Measurements from ENCODE around the gene MTR. TPM values are rescaled to one million over a fixed set of nuclear protein-coding genes. Genes with fewer than 3 reads are reported as not detected.

MTR gene
- total and polyA plus RNA-seq, 9 of the 15 experiments (the other 6 are each of a cell fraction or from before 2014, with no cell fraction given): 3.4 to 44.3 (median 20.3) TPM

DNA sequence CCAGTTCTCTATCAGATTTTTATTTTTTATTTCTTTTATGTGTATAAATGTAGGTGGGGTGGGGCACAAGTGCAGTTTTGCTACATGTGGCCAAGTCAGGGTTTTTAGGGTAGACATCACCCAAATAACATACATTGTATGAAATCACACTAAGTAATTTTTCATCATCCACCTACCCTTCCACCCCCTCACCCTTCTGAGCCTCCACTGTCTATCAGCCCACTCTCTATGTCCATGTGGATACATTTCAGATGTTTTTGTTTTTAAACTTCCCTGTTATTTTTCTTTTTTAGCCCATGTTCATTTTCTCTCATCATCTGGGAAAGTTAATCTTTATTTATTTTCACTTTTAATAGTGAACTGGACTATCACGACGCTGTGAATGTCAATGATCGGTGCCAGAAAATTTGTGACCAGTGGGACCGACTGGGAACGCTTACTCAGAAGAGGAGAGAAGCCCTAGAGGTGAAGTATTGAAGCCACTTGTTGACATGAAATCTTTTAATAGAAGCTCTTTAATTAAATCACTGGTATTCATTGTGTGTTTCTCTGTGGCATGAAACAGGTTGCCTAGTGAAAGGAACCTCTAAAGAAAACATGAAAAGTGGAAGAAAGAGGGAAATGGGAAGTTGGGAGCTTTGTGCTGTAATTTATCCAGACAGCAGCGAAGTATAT, 47.6 kb upstream of the MTR start:
- H4K20me1 ChIP-seq (replicated peaks; ENCODE audit: control insufficient read depth, insufficient read depth, low read length): no peaks in the 10 kb centered on the region
- no peaks in the 10 kb centered on the region for H3K36me3 ChIP-seq (ENCODE audit: control insufficient read depth, insufficient read depth, low read length)
- POLR2A ChIA-PET: interaction anchor here (0.7 kb wide), 1 partner anchor 13 kb away, joined by 3 read pairs; no protein-coding TSS in a partner anchor
- H3K4me1 ChIP-seq (replicated peaks in 1 of 2; ENCODE audit: control insufficient read depth in 2 of 2, insufficient read depth in 2 of 2, low read length in 2 of 2): peaks cover 4% of the 10 kb centered on the region in 2 experiments; a peak in 3 of 5 replicates
- H3K4me2 ChIP-seq (ENCODE audit: insufficient read depth, low read length): no peak overlapping the region
- CTCF ChIA-PET (ENCODE audit: low intra/inter-chr PET ratio): no interaction called here
- in situ Hi-C loops (cut with MboI): loop anchor here (25.0 kb wide), 2 partner anchors 640 to 815 kb away; no protein-coding TSS in a partner anchor
- H3K9me3 ChIP-seq (replicated peaks; ENCODE audit: control insufficient read depth, insufficient read depth, low read depth, low read length): no peaks in the 10 kb centered on the region
- no peak overlapping the region for H2AFZ ChIP-seq (ENCODE audit: low read depth, low read length)
- H3K4me3 ChIP-seq: no peak overlapping the region
- BruUV-seq (replicated peaks): no TSS peak
- FAIRE-seq: no peak
- H3K9me1 ChIP-seq (ENCODE audit: control insufficient read depth, insufficient read depth, low read length): no peaks in the 10 kb centered on the region
- no peak overlapping the region for H3K9ac ChIP-seq (ENCODE audit: insufficient read depth in 1 of 2, low read depth in 2 of 2, low read length in 2 of 2)
- no peak for DNase-seq (ENCODE audit: extremely low read depth in 1 of 4, low spot score in 3 of 4)
- 7% methylated on average over 6 of the region's 6 CpGs for WGBS (ENCODE audit: insufficient coverage, low coverage, missing lambda C conversion rate)
- peaks cover 18 to 37% of the 10 kb centered on the region in 2 experiments for H3K27me3 ChIP-seq (ENCODE audit: control insufficient read depth in 2 of 2, insufficient read depth in 2 of 2, low read length in 2 of 2)
- intact Hi-C loops (cut with micrococcal nuclease): no loop called here
- no peak overlapping the region for H3K27ac ChIP-seq (ENCODE audit: extremely low read depth, low read depth, low read length)
- ATAC-seq: no peak
- H3K79me2 ChIP-seq (ENCODE audit: control insufficient read depth, insufficient read depth, low read length): no peaks in the 10 kb centered on the region
- TF ChIP-seq, protein P1, sequence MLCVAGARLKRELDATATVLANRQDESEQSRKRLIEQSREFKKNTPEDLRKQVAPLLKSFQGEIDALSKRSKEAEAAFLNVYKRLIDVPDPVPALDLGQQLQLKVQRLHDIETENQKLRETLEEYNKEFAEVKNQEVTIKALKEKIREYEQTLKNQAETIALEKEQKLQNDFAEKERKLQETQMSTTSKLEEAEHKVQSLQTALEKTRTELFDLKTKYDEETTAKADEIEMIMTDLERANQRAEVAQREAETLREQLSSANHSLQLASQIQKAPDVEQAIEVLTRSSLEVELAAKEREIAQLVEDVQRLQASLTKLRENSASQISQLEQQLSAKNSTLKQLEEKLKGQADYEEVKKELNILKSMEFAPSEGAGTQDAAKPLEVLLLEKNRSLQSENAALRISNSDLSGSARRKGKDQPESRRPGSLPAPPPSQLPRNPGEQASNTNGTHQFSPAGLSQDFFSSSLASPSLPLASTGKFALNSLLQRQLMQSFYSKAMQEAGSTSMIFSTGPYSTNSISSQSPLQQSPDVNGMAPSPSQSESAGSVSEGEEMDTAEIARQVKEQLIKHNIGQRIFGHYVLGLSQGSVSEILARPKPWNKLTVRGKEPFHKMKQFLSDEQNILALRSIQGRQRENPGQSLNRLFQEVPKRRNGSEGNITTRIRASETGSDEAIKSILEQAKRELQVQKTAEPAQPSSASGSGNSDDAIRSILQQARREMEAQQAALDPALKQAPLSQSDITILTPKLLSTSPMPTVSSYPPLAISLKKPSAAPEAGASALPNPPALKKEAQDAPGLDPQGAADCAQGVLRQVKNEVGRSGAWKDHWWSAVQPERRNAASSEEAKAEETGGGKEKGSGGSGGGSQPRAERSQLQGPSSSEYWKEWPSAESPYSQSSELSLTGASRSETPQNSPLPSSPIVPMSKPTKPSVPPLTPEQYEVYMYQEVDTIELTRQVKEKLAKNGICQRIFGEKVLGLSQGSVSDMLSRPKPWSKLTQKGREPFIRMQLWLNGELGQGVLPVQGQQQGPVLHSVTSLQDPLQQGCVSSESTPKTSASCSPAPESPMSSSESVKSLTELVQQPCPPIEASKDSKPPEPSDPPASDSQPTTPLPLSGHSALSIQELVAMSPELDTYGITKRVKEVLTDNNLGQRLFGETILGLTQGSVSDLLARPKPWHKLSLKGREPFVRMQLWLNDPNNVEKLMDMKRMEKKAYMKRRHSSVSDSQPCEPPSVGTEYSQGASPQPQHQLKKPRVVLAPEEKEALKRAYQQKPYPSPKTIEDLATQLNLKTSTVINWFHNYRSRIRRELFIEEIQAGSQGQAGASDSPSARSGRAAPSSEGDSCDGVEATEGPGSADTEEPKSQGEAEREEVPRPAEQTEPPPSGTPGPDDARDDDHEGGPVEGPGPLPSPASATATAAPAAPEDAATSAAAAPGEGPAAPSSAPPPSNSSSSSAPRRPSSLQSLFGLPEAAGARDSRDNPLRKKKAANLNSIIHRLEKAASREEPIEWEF (CRISPR knock-in tag; IDR thresholded peaks at IDR 0.05): no peak
- no peak for TF ChIP-seq ATF7 (IDR thresholded peaks at IDR 0.05)
- no peak for TF ChIP-seq GABPB2 (CRISPR knock-in tag; conservative IDR thresholded peaks at IDR 0.05)
- no peak for TF ChIP-seq SAP30 (IDR thresholded peaks at IDR 0.05; ENCODE audit: borderline replicate concordance, insufficient read depth, low read depth, low read length, poor library complexity, severe bottlenecking)
- TF ChIP-seq JUN (IDR thresholded peaks at IDR 0.05; ENCODE audit: borderline replicate concordance, low read depth, low read length): no peak
- TF ChIP-seq JUN (CRISPR knock-in tag; IDR thresholded peaks at IDR 0.05; ENCODE audit: borderline replicate concordance): no peak
- TF ChIP-seq, protein P2, sequence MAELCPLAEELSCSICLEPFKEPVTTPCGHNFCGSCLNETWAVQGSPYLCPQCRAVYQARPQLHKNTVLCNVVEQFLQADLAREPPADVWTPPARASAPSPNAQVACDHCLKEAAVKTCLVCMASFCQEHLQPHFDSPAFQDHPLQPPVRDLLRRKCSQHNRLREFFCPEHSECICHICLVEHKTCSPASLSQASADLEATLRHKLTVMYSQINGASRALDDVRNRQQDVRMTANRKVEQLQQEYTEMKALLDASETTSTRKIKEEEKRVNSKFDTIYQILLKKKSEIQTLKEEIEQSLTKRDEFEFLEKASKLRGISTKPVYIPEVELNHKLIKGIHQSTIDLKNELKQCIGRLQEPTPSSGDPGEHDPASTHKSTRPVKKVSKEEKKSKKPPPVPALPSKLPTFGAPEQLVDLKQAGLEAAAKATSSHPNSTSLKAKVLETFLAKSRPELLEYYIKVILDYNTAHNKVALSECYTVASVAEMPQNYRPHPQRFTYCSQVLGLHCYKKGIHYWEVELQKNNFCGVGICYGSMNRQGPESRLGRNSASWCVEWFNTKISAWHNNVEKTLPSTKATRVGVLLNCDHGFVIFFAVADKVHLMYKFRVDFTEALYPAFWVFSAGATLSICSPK (IDR thresholded peaks at IDR 0.05; ENCODE audit: borderline replicate concordance): no peak
- no peak for TF ChIP-seq ZKSCAN3 (CRISPR knock-in tag; IDR thresholded peaks at IDR 0.05)
- TF ChIP-seq PCBP1 (IDR thresholded peaks at IDR 0.05; ENCODE audit: low read depth, low read length, poor library complexity, severe bottlenecking): no peak
- TF ChIP-seq FOSL1 (tag; conservative IDR thresholded peaks at IDR 0.05): no peak
- no peak for TF ChIP-seq HEY1 (CRISPR knock-in tag; IDR thresholded peaks at IDR 0.05; ENCODE audit: borderline replicate concordance)
- no peak for TF ChIP-seq ZNF707 (CRISPR knock-in tag; conservative IDR thresholded peaks at IDR 0.05)
- TF ChIP-seq, protein P3, sequence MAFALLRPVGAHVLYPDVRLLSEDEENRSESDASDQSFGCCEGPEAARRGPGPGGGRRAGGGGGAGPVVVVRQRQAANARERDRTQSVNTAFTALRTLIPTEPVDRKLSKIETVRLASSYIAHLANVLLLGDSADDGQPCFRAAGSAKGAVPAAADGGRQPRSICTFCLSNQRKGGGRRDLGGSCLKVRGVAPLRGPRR (CRISPR knock-in tag; IDR thresholded peaks at IDR 0.05): no peak
- no peak for TF ChIP-seq FOXJ2 (tag; IDR thresholded peaks at IDR 0.05)
- TF ChIP-seq SETDB1 (IDR thresholded peaks at IDR 0.05; ENCODE audit: low read length): no peak

Measured in K562 (cell line).